A549 (cell line): Measurements from ENCODE around the gene PARD6B. TPM values are rescaled to one million over a fixed set of nuclear protein-coding genes. Genes with fewer than 3 reads are reported as not detected.

Source experiments
- ATAC-seq, 2 experiments: fragments of 200-7000 bp in 1 of 2; fragments of >200 bp in 1 of 2; cut with Nextera tagmentation in 1 of 2; cut with Tn5 transposase in 1 of 2; 3 replicates each; pipeline versions ENCODE4 v1.8.0 to v1.9.1; 2018 to 2020; ENCODE audit warnings: mild to moderate bottlenecking in 1 of 2, moderate library complexity in 1 of 2
- CTCF ChIA-PET: fragments of 300-600 bp; sonication (Branson Sonifier 250); formaldehyde crosslinking; extraction: SDS; loops from one replicate; lab custom pipeline; 2021; ENCODE audit warnings: antibody characterized with exemption, inconsistent platforms; lab: Yijun Ruan, JAX
- POLR2A ChIA-PET: fragments of 350-600 bp; formaldehyde crosslinking; extraction: SDS; loops from one replicate; lab custom pipeline; 2021; ENCODE audit warnings: antibody characterized with exemption, inconsistent platforms; lab: Yijun Ruan, JAX
- DNase-seq, 2 experiments: peaks; one replicate each; pipeline versions ENCODE4 v3.0.0 to v3.0.0-alpha.2; 2011 to 2016; ENCODE audit warnings: low read depth in 1 of 2, low spot score in 1 of 2
- FAIRE-seq: peaks from 2 replicates; lab custom pipeline; 2011; peaks lifted over from hg19 to GRCh38; lab: Jason Lieb, UNC
- H3K27ac ChIP-seq, 2 experiments: fragments of >200 bp; sonication (Bioruptor Twin); formaldehyde crosslinking; 3 replicates each; pipeline ENCODE4 v1.5.1; 2016 to 2017
- H3K4me1 ChIP-seq: fragments of >200 bp; sonication (Bioruptor Twin); formaldehyde crosslinking; 3 replicates; pipeline ENCODE4 v1.6.1; 2016
- H3K4me2 ChIP-seq: fragments of >200 bp; sonication (Bioruptor Twin); formaldehyde crosslinking; 3 replicates; pipeline ENCODE4 v1.6.1; 2016
- H3K4me3 ChIP-seq: fragments of >200 bp; sonication (Bioruptor Twin); formaldehyde crosslinking; 3 replicates; pipeline ENCODE4 v1.5.1; 2016
- H3K9me3 ChIP-seq: fragments of >200 bp; sonication (Bioruptor Twin); formaldehyde crosslinking; 3 replicates; pipeline ENCODE4 v1.6.1; 2016
- BHLHE40 ChIP-seq: IDR thresholded peaks from 2 replicates; pipeline ENCODE4 v1.6.1; 2012; ENCODE audit warnings: low read depth, low read length, inconsistent platforms
- CBX8 ChIP-seq: fragments of 200-600 bp; sonication (generic); IDR thresholded peaks from 2 replicates; pipeline ENCODE4 v1.6.1; 2016
- EHF ChIP-seq: fragments of 250-450 bp; sonication (Bioruptor Pico); IDR thresholded peaks from 2 replicates; pipeline ENCODE4 v1.5.0; 2020; ENCODE audit warnings: mild to moderate bottlenecking
- FOSL2 ChIP-seq, 2 experiments: fragments of 450-650 bp in 1 of 2; fragments of >200 bp in 1 of 2; sonication (Bioruptor Twin) in 1 of 2; formaldehyde crosslinking; IDR thresholded peaks; 2 replicates each; pipeline versions ENCODE4 v1.5.0 to v1.6.1; 2016 to 2020; ENCODE audit warnings: mild to moderate bottlenecking in 1 of 2, moderate library complexity in 1 of 2
- FOXS1 ChIP-seq: fragments of 250-450 bp; sonication (Bioruptor Pico); IDR thresholded peaks from 2 replicates; pipeline ENCODE4 v1.5.0; 2020; ENCODE audit warnings: mild to moderate bottlenecking, moderate library complexity
- GATA3 ChIP-seq: IDR thresholded peaks from 2 replicates; pipeline ENCODE4 v1.6.1; 2012; ENCODE audit warnings: borderline replicate concordance
- HEYL ChIP-seq: fragments of 250-450 bp; sonication (Bioruptor Pico); IDR thresholded peaks from 2 replicates; pipeline ENCODE4 v1.8.0; 2021; ENCODE audit warnings: mild to moderate bottlenecking, moderate library complexity
- HOXB13 ChIP-seq: fragments of 250-450 bp; sonication (Bioruptor Pico); IDR thresholded peaks from 2 replicates; pipeline ENCODE4 v1.5.0; 2020; ENCODE audit warnings: low read depth, mild to moderate bottlenecking, moderate library complexity
- MAFK ChIP-seq: fragments of 450-650 bp; IDR thresholded peaks from 2 replicates; pipeline ENCODE4 v1.6.1; 2014; ENCODE audit not compliant: partially characterized antibody
- MYC ChIP-seq: IDR thresholded peaks from 2 replicates; pipeline ENCODE4 v1.6.1; 2012; ENCODE audit warnings: mild to moderate bottlenecking, inconsistent platforms, low read length, improper control_type of control experiment, borderline replicate concordance
- NFE2L2 ChIP-seq: fragments of 150-350 bp; conservative IDR thresholded peaks from 2 replicates; pipeline ENCODE4 v1.6.1; 2014; ENCODE audit warnings: low read length
- NR3C1 ChIP-seq: fragments of >200 bp; sonication (Bioruptor Twin); formaldehyde crosslinking; IDR thresholded peaks from 3 replicates; pipeline ENCODE4 v1.6.1; 2017
- PHF8 ChIP-seq: fragments of 200-600 bp; sonication (generic); IDR thresholded peaks from 2 replicates; pipeline ENCODE4 v1.6.1; 2016; ENCODE audit warnings: low read depth, mild to moderate bottlenecking, antibody characterized with exemption, moderate library complexity, borderline replicate concordance
- POLR2AphosphoS2 ChIP-seq: conservative IDR thresholded peaks from 2 replicates; pipeline ENCODE4 v1.6.1; 2012; ENCODE audit warnings: low read length, improper control_type of control experiment, inconsistent platforms
- RAD21 ChIP-seq, 2 experiments: fragments of >200 bp in 1 of 2; sonication (Bioruptor Twin) in 1 of 2; formaldehyde crosslinking in 1 of 2; IDR thresholded peaks in 1 of 2; conservative IDR thresholded peaks in 1 of 2; 2 replicates in 1 of 2; 3 replicates in 1 of 2; pipeline ENCODE4 v1.6.1; 2012 to 2018; ENCODE audit warnings: inconsistent platforms in 1 of 2
- RCOR1 ChIP-seq: fragments of 150-350 bp; IDR thresholded peaks from 2 replicates; pipeline ENCODE4 v1.6.1; 2014; ENCODE audit warnings: antibody characterized with exemption, low read length, low read depth
- RNF2 ChIP-seq: fragments of 200-600 bp; sonication (generic); IDR thresholded peaks from 2 replicates; pipeline ENCODE4 v1.6.1; 2016; ENCODE audit warnings: low read depth, mild to moderate bottlenecking, antibody characterized with exemption, moderate library complexity, borderline replicate concordance
- SMC3 ChIP-seq: fragments of >200 bp; sonication (Bioruptor Twin); formaldehyde crosslinking; IDR thresholded peaks from 3 replicates; pipeline ENCODE4 v1.6.1; 2018; ENCODE audit warnings: inconsistent platforms
- SREBF2 ChIP-seq: fragments of 450-650 bp; IDR thresholded peaks from 2 replicates; pipeline ENCODE4 v1.6.1; 2014; ENCODE audit warnings: mild to moderate bottlenecking, moderate library complexity
- WGBS: methylation state at CpG from one replicate; pipeline ENCODE4 v1.1.6; 2017; ENCODE audit errors: missing lambda C conversion rate; 5-methylcytosine and 5-hydroxymethylcytosine counted together
- polyA plus RNA-seq, 4 experiments: library from polyadenylated mRNA; depleted of rRNA in 3 of 4; stranded (reverse); fragments of >200 nt; fragmentation: RNase III in 1 of 4; extraction: RNeasy Plus Mini Kit Qiagen cat#74134 plus additional on column Dnase treatment in 1 of 4; gene quantifications; 2 replicates in 3 of 4; 3 replicates in 1 of 4; pipeline ENCODE4 v1.2.3, GENCODE V29; 2011 to 2017
- TF ChIP-seq, protein P1 (sequence below): fragments of >200 bp; sonication (Bioruptor Twin); formaldehyde crosslinking; IDR thresholded peaks from 3 replicates; pipeline ENCODE4 v1.6.1; 2016
- TF ChIP-seq, protein P2 (sequence below): fragments of 200-600 bp; sonication (generic); IDR thresholded peaks from 2 replicates; pipeline ENCODE4 v1.6.1; 2016; ENCODE audit warnings: antibody characterized with exemption, mild to moderate bottlenecking, moderate library complexity
- TF ChIP-seq, protein P3 (sequence below): IDR thresholded peaks from 2 replicates; pipeline ENCODE4 v1.6.1; 2012; ENCODE audit warnings: low read depth, borderline replicate concordance
- TF ChIP-seq, protein P4 (sequence below): fragments of 150-350 bp; IDR thresholded peaks from 2 replicates; pipeline ENCODE4 v1.6.1; 2014; ENCODE audit warnings: low read depth, mild to moderate bottlenecking, low read length
- TF ChIP-seq, protein P5 (sequence below): IDR thresholded peaks from 2 replicates; pipeline ENCODE4 v1.6.1; 2012

PARD6B gene
- polyA plus RNA-seq, 2 of the 4 experiments (the other 2 are of a cell fraction), result 3.1 to 6.4 TPM

DNA sequence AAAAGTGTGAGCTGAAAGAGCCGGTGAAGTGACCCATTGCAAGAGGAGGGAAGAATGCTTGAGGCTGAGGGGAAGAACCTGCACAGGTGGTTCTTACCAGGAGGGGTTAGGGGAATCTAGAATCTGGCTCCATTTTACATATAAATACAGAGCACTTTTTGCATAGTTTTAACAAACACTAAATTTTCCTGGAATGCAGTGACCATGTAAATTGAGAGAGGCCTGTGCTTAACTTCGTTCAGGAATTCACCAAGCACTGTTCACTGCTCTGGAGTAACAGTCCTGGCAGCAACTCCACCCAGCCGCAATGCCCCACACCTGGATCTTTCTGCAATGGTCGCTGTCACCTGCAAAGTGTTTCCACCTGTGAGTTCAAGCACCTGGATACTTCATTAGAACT is 26.9 kb upstream of the PARD6B start:
- POLR2A ChIA-PET, result no interaction called here
- 86% methylated on average over 4 of the region's 4 CpGs for WGBS
- H3K4me2 ChIP-seq, result no peak overlapping the region
- no peak for TF ChIP-seq SMC3
- TF ChIP-seq RNF2, result no peak
- TF ChIP-seq MAFK, result no peak
- no peak for TF ChIP-seq NR3C1
- TF ChIP-seq, protein P1, sequence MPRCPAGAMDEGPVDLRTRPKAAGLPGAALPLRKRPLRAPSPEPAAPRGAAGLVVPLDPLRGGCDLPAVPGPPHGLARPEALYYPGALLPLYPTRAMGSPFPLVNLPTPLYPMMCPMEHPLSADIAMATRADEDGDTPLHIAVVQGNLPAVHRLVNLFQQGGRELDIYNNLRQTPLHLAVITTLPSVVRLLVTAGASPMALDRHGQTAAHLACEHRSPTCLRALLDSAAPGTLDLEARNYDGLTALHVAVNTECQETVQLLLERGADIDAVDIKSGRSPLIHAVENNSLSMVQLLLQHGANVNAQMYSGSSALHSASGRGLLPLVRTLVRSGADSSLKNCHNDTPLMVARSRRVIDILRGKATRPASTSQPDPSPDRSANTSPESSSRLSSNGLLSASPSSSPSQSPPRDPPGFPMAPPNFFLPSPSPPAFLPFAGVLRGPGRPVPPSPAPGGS, result no peak
- TF ChIP-seq, protein P2, sequence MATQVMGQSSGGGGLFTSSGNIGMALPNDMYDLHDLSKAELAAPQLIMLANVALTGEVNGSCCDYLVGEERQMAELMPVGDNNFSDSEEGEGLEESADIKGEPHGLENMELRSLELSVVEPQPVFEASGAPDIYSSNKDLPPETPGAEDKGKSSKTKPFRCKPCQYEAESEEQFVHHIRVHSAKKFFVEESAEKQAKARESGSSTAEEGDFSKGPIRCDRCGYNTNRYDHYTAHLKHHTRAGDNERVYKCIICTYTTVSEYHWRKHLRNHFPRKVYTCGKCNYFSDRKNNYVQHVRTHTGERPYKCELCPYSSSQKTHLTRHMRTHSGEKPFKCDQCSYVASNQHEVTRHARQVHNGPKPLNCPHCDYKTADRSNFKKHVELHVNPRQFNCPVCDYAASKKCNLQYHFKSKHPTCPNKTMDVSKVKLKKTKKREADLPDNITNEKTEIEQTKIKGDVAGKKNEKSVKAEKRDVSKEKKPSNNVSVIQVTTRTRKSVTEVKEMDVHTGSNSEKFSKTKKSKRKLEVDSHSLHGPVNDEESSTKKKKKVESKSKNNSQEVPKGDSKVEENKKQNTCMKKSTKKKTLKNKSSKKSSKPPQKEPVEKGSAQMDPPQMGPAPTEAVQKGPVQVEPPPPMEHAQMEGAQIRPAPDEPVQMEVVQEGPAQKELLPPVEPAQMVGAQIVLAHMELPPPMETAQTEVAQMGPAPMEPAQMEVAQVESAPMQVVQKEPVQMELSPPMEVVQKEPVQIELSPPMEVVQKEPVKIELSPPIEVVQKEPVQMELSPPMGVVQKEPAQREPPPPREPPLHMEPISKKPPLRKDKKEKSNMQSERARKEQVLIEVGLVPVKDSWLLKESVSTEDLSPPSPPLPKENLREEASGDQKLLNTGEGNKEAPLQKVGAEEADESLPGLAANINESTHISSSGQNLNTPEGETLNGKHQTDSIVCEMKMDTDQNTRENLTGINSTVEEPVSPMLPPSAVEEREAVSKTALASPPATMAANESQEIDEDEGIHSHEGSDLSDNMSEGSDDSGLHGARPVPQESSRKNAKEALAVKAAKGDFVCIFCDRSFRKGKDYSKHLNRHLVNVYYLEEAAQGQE, result no peak
- TF ChIP-seq PHF8, result no peak
- TF ChIP-seq, protein P3, sequence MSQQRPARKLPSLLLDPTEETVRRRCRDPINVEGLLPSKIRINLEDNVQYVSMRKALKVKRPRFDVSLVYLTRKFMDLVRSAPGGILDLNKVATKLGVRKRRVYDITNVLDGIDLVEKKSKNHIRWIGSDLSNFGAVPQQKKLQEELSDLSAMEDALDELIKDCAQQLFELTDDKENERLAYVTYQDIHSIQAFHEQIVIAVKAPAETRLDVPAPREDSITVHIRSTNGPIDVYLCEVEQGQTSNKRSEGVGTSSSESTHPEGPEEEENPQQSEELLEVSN, result no peak
- TF ChIP-seq FOSL2 (IDR thresholded peaks at IDR 0.05), result no peak
- no peak for TF ChIP-seq FOSL2 (CRISPR knock-in tag; IDR thresholded peaks at IDR 0.05)
- TF ChIP-seq RAD21 (conservative IDR thresholded peaks at IDR 0.05 in 1 of 2, IDR thresholded peaks at IDR 0.05 in 1 of 2), result no peak
- no peak for TF ChIP-seq HOXB13 (CRISPR knock-in tag)
- no peak for TF ChIP-seq FOXS1 (CRISPR knock-in tag)
- TF ChIP-seq MYC, result no peak
- TF ChIP-seq SREBF2, result no peak
- no peak for TF ChIP-seq HEYL (CRISPR knock-in tag)
- TF ChIP-seq EHF (CRISPR knock-in tag), result no peak
- no peak for TF ChIP-seq BHLHE40
- TF ChIP-seq, all 56 proteins: peak for 0
- CTCF ChIA-PET, result interaction anchor here (1.5 to 2.3 kb wide), 3 partner anchors 9 to 14 kb away, joined by 4 to 7 read pairs (median 6); no protein-coding TSS in a partner anchor
- DNase-seq (no peak), FAIRE-seq (no peak), ATAC-seq (no peak)
- Histone ChIP-seq H3K27ac (no peak overlapping the region), H3K9me3 (no peaks in the 10 kb centered on the region), H3K4me1 (peaks cover 13% of the 10 kb centered on the region), H3K4me3 (no peak overlapping the region)

DNA sequence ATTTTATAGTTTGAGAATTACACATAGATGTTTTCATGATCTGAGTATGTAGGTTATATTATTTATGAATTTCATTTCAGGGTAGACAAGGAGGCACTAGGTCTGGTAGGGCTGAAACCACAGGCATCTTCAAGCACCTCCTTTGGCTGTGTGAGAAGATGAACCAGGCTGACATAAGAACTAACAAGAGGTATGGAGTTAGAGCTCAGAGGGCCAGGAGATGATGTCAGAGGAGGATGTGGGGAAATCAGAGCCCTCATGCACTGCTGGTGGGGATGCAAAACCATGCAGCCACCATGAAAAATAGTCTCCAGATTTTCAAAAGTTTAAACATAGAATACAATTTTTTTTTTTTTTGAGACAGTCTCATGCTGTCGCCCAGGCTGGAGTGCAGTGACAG is 26.4 kb upstream of the PARD6B start:
- no peak for FAIRE-seq
- CTCF ChIA-PET, result interaction anchor here (1.4 to 2.0 kb wide), 3 partner anchors 9 to 42 kb away, joined by 4 to 7 read pairs (median 5); no protein-coding TSS in a partner anchor
- WGBS, result 89% methylated on average over 1 of the region's 1 CpG

More for the DNA sequence above, 26.4 kb upstream of the PARD6B start:
- Histone ChIP-seq H3K27ac (no peak overlapping the region), H3K9me3 (no peaks in the 10 kb centered on the region), H3K4me3 (no peak overlapping the region), H3K4me2 (no peak overlapping the region), H3K4me1 (peaks cover 13% of the 10 kb centered on the region)
- TF ChIP-seq NFE2L2, result no peak
- TF ChIP-seq, protein P4, sequence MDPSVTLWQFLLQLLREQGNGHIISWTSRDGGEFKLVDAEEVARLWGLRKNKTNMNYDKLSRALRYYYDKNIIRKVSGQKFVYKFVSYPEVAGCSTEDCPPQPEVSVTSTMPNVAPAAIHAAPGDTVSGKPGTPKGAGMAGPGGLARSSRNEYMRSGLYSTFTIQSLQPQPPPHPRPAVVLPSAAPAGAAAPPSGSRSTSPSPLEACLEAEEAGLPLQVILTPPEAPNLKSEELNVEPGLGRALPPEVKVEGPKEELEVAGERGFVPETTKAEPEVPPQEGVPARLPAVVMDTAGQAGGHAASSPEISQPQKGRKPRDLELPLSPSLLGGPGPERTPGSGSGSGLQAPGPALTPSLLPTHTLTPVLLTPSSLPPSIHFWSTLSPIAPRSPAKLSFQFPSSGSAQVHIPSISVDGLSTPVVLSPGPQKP, result no peak
- no peak for TF ChIP-seq GATA3
- TF ChIP-seq RCOR1, result no peak
- TF ChIP-seq POLR2AphosphoS2, result no peak
- TF ChIP-seq, protein P5, sequence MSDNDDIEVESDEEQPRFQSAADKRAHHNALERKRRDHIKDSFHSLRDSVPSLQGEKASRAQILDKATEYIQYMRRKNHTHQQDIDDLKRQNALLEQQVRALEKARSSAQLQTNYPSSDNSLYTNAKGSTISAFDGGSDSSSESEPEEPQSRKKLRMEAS, result no peak
- no peak for TF ChIP-seq CBX8
- DNase-seq, result no peak
- ATAC-seq, result no peak
- POLR2A ChIA-PET, result no interaction called here
